HFFc6 (cell line): ENCODE data around the gene DOCK4. TPM values are rescaled to one million over a fixed set of nuclear protein-coding genes. Genes with fewer than 3 reads are reported as not detected.

Source experiments
- DNase-seq: peaks from one replicate; pipeline ENCODE4 v3.0.0-alpha.2; 2018
- H3K27ac Mint-ChIP-seq: 2 replicates; pipeline ENCODE4 v1.8.0; 2020; ENCODE audit warnings: mild to moderate bottlenecking, mixed read lengths
- H3K27me3 Mint-ChIP-seq: 2 replicates; pipeline ENCODE4 v1.8.0; 2021; ENCODE audit warnings: mild to moderate bottlenecking, moderate library complexity, mixed read lengths; ENCODE audit not compliant: insufficient read depth
- H3K36me3 Mint-ChIP-seq: 2 replicates; pipeline ENCODE4 v1.8.0; 2021; ENCODE audit warnings: low read depth, mixed read lengths
- H3K4me1 Mint-ChIP-seq: 2 replicates; pipeline ENCODE4 v1.8.0; 2020; ENCODE audit warnings: low read depth, mixed read lengths
- H3K4me3 Mint-ChIP-seq: 2 replicates; pipeline ENCODE4 v1.8.0; 2020; ENCODE audit warnings: mild to moderate bottlenecking, moderate library complexity, mixed read lengths
- H3K9me3 Mint-ChIP-seq: 2 replicates; pipeline ENCODE4 v1.8.0; 2020; ENCODE audit warnings: mild to moderate bottlenecking, mixed read lengths
- CTCF ChIP-seq: fragments of 200-600 bp; sonication (generic); IDR thresholded peaks from 2 replicates; pipeline ENCODE4 v1.5.0; 2021; ENCODE audit warnings: antibody characterized with exemption, mild to moderate bottlenecking
- total RNA-seq, 6 experiments: library from RNA; stranded (reverse); fragmentation: NEBNext Ultra II Directional; extraction: Animal tissue kit (Norgen Biotek cat#: 25700); gene quantifications; 2 replicates in 1 of 6; 3 replicates in 5 of 6; pipeline ENCODE4 v1.2.3, GENCODE V29; 2021

DOCK4 gene
- total RNA-seq, 6 experiments from 2014 or later = 2.2 to 3.9 (median 3.3) TPM

GRCh38 chr7:112088484-112089016, 117.6 kb downstream of the DOCK4 start:
- Mint-ChIP-seq H3K36me3 (no peaks in the 10 kb centered on the region), H3K4me1 (peaks cover 9% of the 10 kb centered on the region; the same call in 1 of the 2 replicates), H3K27ac (no peak overlapping the region), H3K9me3 (no peaks in the 10 kb centered on the region), H3K4me3 (no peak overlapping the region), H3K27me3 (peaks cover 2% of the 10 kb centered on the region; the same call in 1 of the 2 replicates)
- no peak for TF ChIP-seq CTCF
- DNase-seq = no peak

GRCh38 chr7:112086496-112087254, 119.5 kb downstream of the DOCK4 start:
- no peak overlapping the region for H3K27ac Mint-ChIP-seq

GRCh38 chr7:112084520-112084971, 121.7 kb downstream of the DOCK4 start:
- Mint-ChIP-seq H3K27me3 (no peaks in the 10 kb centered on the region), H3K4me1 (peaks cover 28% of the 10 kb centered on the region), H3K36me3 (no peaks in the 10 kb centered on the region), H3K27ac (no peak overlapping the region), H3K9me3 (no peaks in the 10 kb centered on the region), H3K4me3 (no peak overlapping the region; the same call in 1 of the 2 replicates)
- TF ChIP-seq CTCF = no peak
- no peak for DNase-seq

More at GRCh38 chr7:112086496-112087254, 119.5 kb downstream of the DOCK4 start:
- H3K4me1 Mint-ChIP-seq = peaks cover 11% of the 10 kb centered on the region; the same call in 1 of the 2 replicates
- H3K4me3 Mint-ChIP-seq = no peak overlapping the region
- no peak for TF ChIP-seq CTCF
- DNase-seq = no peak
- no peaks in the 10 kb centered on the region for H3K36me3 Mint-ChIP-seq
- H3K9me3 Mint-ChIP-seq = no peaks in the 10 kb centered on the region
- H3K27me3 Mint-ChIP-seq = no peaks in the 10 kb centered on the region

- no peak overlapping the region for H3K27ac Mint-ChIP-seq
- no peak overlapping the region; the same call in 1 of the 2 replicates for H3K4me3 Mint-ChIP-seq
- no peaks in the 10 kb centered on the region for H3K9me3 Mint-ChIP-seq
- H3K4me1 Mint-ChIP-seq = peaks cover 31% of the 10 kb centered on the region
- DNase-seq = no peak
- no peak for TF ChIP-seq CTCF
- H3K27me3 Mint-ChIP-seq = no peaks in the 10 kb centered on the region
- H3K36me3 Mint-ChIP-seq = no peaks in the 10 kb centered on the region
These were observed 122.3 kb downstream of the DOCK4 start for GRCh38 chr7:112083776-112084355.

- Mint-ChIP-seq H3K4me3 (no peak overlapping the region), H3K27me3 (no peaks in the 10 kb centered on the region), H3K9me3 (no peaks in the 10 kb centered on the region), H3K36me3 (no peaks in the 10 kb centered on the region), H3K4me1 (peaks cover 31% of the 10 kb centered on the region), H3K27ac (no peak overlapping the region)
- no peak for DNase-seq
- TF ChIP-seq CTCF = no peak
These were observed 123.9 kb downstream of the DOCK4 start for GRCh38 chr7:112082306-112082705.
